ENCODE results near the gene GALNT3.

Gene GALNT3

DNA sequence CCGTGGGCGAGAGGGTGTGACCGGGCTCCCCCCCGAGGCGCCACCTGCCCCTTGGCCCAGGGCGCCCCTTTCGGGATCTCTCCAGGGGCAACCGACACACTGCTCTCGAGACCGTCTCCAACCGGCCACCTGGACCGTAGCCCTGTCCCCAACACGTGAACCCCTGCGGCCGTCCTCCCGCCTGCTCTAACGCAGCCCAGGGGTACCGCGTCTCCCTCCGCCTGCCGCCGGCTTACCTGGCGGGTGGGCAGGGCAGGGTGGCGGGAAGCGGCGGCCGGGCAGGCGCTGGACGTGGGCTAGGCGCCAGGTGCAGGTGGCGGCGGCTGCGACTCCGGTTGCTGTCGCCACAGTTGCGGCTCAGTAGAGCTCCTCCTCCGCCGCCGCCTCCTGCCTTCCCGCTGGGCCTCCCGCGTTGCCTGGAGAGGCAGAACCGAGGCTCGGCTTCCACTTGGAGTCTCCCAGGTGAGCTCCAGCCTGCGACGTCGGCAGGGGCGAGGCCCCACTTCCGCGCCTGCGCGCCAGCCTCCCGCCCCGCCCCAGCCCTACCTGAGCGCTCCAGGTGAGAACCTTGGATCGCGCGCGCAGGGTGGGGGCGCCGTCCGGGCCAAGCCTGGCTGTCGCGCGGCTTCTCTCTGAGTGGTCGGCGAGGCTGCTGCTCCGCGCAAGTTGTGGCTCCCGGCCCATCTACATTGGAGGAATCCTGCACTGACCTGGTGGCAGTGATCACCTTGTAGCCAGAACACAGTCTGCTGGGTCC, at the start of gene GALNT3:
Gene GALNT3, minus strand, starts transcription at position 469 of the 757 bp plus-strand sequence. CDS start 23,547 bp downstream, outside the sequence.
- DNase-seq: peak; percentile 53

DNA sequence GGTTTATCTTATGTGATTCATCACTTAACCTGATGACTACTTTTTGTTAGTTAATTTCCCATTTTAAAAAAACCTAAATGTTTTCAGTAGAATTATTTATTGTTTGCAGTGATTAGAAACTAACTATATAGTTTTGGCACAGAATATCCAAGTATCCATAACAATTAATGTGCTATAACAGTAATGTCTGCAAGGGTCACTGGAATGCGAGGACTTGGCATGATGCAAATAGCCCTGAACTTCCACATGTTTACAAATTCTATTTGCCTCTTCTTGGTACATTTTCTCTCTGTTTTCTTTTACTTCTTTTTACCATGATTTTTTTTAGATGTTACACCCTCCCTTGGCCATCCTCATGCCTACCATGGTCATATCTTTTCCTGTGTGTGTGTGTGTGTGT, 49.3 kb upstream of the GALNT3 start:
- no peak for DNase-seq

DNA sequence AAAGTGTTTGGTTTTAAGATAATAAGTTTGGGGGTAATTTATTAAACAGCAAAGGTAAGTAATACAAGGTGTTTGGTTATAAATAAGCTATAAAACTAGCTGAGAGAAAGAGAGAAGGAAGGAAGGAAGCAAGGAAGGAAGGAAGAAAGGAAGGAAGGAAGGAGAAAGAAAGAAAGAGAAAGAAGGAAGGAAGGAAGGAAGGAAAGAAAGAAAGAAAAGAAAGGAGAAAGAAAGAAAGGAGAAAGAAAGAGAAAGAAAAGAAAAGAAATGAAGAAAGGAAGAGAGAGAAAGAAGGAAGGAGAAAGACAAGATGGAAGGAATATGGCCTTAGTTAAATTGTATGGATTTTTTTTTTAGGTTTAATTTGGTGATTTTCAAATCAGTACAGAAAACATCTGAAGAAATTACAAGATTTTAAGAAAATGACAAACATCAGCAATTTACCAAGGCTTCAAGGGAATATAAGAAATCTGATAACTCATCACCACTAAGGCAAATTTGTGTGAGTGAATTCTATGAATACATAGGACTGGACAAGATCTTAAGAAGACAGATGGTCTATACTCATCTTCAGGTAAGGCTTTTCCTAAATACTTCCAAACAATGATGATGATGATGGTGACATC, 46.4 kb upstream of the GALNT3 start:
- no peak for DNase-seq

DNA sequence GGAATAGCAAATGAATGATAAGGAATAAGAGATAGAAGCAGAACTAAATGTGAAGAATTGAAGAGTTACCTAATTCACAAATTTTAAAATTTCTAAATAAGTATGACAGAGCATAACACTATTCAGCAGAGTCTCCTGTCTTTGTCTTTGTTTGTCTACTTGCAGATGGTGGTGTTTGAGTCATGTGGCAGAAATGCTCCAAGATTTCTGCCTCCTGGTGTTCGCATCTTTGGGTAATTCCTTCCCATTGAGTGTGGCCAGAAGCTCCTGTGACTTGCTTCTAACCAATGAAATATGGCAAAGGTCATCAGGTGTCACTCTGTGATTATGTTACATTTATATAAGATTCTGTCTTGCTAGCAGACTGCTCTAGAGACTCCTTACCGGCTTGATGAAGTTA, 45.6 kb upstream of the GALNT3 start:
- no peak for DNase-seq

DNA sequence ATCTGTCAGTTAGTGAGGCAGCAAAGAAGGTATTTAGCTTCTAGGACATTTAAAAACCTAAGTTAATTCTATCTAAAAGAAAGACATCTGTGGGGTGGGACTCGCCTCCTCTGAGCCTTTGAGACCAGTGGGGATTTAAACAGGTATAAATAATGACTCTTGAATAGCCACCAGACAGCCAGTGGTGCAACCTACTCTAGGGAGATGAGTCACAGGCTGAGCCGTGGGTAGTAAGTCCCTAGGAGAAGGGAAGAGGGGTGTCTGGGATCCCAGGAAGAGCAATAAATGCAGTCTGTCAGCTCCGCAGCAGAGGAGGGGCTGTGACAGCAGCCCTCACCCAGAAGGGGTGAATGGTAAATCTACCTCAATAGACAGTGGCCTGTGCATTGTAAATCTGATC, 43.1 kb upstream of the GALNT3 start:
- DNase-seq: no peak

DNA sequence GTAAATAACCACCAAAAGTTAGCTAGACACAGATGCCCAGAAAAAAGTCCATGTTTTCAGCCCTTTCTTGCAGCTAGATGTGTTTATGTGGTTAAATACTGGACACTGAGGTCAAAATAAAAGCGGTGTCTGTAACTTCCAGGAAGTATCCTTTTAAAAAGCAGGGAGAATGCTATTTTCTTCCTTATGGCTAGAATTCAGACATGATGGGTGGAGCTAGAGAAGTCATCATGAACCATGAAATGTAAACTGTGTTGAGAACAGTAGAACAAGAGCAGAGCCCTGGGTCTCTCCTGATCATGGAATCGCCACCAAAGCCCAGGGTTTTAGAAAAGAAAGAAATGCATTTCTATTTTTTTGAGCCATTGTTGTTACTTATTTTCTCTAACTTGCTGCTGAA, 41.3 kb upstream of the GALNT3 start:
- DNase-seq: no peak

DNA sequence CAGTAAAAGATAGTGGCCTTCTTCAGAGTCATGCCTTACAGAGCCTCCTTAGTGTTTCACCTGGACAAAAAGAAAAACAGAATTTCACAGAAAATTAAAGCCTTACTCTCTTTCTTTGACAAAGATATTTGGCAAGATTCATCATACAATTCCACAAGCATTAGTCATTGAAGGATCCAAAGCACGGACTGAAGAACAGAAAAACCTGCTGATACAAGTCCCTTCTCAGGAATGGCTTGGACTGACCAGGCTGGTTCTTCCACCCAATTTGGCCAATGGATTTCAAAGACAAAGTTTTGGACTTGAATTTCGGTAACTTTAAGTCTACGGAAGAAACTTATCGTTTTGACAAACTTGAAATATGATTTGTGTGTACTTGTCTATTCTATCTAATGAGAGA, 39.1 kb upstream of the GALNT3 start:
- DNase-seq: no peak

DNA sequence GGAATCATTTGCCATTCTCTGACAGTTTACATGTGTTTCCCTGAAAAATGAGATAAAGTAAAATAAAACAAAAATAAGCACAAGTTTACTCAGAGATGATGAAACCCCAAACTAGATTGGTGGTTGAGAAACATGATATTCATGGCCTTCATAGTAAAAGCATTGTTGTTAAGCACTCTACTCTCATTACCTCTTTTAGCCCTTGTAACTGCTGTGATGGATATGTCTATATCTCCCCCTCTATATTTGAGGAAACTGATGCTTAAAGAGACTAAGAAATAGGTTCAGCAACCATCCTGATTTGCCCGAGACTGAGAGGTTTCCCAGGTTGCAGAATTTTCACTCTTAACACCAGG, 33.9 kb upstream of the GALNT3 start:
- no peak for DNase-seq

DNA sequence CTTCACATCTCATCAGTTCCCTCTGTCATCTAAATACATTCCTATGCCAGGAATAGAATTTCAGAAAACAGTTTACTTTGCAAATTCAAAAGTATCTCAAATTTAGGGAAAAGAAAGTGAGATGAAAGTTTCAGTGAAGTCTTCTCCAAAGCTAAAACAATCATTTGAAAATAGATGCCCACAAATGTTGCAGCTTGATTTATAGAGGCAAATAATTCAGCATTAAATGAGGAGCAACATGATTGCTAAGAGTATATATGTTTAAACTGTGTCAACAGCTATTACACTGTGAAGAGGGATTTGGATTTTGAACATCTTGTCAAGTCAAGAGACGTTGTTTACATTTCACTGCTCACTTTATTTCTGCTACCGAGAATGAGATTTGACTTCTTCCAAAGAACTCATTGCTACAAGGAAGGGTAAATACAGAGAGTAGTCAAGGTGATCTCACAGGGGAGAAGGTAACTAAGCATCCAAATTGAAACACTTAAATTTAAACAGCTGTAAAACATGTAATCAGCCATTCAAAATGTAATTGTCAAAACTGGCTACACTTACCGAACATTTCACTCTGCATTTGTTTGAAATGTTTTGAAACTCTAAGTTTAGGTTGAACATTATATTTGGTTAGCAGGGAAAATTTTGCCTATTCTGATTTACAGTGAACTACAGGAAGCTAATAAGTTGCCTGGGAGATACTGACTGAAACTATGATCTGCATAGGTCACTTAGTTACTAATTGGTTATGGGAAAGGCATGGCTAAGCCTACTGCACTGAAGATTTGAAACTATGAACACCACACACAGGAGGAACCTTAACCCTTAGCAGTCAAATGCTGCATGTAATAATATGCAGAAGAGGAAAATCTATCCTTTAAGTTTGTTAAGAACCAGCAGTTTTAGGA, 33.2 kb upstream of the GALNT3 start:
- no peak for DNase-seq

DNA sequence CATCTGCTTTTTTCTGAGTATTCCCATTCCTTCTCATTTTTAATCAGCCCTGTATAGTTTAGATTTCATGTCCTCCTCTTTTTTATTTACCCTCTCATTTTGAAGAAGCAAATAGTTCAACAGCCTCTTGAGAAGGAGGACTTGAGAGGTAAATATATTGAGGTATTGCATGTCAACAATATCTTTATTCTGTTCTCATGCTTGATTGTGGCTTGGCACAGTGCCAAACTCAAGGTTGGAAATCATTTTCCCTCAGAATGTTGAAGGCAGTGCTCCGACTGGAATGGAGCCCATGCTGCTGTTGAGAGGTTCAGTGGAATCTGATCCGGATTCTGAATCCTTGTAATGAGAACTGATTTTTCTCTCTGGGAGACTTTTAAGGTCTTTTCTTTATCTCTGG, 31.0 kb upstream of the GALNT3 start:
- no peak for DNase-seq

DNA sequence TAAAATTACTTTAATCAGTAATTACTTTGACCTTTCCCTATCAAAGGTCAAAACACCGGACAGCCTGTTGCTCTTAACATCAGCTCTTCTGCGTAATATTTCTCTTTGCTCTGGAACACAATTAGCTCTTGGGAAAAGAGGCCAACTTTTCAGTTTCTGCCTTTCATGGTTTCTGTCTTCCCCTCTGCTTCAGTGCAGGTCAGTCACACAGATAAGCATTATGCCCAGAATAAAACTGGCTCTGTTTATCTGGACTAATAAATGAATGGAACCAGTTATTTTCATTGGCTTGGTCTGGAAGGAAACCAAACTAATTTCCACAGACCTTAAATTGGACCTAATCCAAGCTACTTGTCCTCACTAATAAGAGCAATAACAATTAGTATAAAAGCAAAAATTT, 26.2 kb upstream of the GALNT3 start:
- DNase-seq: no peak

DNA sequence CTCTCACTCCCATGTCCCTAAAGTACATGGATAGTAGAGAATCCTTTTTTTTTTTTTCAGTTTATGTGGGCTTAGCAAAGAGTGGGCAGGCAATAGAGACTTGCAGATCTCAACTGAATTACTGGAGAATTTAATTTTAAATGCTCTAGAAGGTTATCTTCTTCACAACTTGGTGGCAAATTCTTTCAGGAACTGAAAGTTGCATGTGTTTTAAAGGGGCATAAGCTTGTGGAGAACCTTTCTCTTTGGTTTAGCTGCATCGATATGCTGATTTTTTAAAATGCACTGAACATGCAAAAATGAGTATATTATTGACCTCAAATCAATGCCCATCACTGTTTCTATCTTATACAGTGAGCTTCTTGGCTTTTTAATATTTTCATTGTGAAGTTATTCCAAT, 24.9 kb upstream of the GALNT3 start:
- no peak for DNase-seq

DNA sequence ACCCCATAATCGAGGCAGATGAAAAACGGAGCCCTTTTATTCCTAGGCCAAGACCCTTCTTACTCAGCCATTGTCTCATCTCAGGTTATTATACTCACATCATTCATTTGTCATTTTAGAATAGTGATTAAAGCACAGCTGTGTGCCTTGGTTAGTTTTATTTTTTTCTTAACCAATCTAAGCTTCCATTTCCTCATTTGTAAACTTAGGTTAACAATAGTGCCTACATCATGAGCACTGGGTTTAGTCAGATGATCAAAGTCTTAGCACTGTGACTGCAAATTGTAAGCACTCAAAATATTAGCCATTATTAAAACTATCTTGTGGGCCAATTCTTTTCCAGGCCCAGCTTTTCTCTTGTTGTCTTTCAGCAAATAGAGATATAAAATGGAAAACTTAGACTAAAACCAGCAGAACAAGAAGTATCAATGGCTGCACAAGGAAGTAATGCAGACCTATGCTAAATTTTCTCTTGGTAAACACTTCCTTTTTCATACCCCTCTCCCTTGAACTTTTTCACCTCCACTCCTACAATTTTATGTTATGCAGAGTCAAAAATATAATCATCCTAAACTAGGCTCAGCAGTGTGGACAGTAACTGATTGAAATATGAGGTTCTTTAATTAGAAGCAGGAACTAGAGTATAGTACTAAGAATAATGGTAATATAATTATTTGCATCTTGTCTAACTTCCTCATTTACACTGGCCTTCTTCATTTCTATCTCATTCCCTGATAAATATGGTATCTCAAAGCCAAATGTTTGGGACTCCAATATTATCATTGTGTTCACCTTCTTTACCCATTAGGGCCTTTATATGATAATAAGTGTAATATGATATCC, 21.5 kb upstream of the GALNT3 start:
- DNase-seq: no peak

DNA sequence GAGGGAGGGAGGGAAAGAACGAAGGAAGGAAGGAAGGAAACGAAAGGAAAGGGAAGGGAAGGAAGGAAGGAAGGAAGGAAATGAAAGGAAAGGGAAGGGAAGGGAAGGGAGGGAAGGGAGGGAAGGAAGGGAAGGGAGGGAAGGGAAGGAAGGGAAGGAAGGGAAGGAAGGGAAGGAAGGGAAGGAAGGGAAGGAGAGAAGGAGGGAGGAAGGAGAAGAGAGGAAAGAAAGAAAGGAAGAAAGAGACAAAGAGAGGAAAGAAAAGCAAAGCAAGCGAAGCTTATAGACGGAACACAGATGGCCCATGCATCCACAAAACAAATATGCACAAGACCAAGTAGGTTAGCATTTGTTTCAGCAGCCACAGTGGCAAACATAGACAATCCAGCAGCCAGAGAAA, 20.4 kb upstream of the GALNT3 start:
- DNase-seq: no peak

DNA sequence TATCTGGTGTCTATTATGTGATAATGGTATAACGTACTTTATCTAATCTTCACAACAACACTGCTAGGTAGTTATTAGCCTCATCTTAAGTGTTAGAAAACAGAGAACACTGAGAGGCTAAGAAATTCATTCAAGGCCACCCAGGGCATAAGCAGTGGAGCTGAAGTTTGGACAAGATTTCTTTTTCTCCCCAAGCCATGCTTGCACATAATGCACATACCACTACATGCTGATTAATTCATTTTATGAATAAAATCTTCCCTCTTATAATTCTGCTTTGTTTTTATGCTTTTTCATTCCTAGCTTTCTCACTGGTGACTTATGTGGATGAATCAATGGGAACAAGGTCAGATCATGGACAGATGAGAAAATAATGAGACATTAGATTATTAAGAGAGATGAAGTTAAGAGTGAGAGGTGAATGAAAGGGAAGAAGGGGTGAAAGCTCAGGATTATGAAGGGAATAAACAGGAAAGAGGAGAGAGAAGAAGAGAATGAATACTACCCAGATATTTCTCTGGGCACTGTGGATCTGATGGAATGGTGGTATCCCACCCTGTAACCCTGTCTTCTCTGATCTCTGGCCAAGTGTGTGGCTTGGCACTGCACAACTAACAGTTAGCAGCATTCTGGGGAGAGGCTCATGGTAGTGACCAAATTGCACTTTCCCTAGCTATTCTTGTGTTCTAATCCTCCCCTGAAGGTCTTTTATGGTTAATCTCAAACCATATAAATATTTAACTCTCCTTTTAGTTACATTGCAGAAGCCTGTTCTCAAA, 17.7 kb upstream of the GALNT3 start:
- no peak for DNase-seq

DNA sequence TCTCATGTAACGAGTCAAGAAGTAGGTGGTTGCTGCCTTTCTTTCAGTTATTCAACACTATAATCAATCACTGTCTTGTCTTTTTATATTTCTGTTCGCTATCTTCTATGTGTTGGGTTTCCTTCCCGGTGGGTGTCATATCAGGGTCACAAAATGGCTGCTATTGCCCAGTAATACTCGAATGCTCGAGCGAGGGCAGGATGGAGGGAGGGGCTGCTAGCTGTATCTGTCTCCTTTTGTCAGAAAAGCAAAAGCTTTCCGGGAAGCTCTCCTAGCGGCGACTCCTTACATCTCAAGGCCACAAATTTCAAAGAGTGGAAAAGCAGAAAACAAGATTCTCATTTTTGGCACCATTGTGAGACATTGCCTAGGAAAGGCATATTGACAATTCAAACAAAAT, 16.4 kb upstream of the GALNT3 start:
- DNase-seq: no peak

DNA sequence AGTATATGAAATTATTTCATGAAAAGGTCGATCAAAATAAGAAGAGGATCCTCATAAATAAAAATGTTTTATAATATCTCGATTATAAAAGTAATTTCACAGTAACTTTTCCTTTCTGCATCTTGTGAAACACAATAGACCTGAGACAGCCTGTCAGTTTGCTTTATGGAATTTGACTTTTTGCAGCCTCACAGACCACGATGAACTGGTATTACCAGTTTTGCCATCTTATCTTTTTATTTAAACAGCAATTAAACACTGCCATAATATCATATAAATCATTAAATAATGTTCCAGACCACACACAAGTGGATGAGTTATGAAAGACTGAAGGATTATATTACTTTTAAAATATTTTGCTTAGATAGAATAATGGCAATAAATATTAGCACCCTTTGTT, 10.7 kb upstream of the GALNT3 start:
- DNase-seq: no peak

DNA sequence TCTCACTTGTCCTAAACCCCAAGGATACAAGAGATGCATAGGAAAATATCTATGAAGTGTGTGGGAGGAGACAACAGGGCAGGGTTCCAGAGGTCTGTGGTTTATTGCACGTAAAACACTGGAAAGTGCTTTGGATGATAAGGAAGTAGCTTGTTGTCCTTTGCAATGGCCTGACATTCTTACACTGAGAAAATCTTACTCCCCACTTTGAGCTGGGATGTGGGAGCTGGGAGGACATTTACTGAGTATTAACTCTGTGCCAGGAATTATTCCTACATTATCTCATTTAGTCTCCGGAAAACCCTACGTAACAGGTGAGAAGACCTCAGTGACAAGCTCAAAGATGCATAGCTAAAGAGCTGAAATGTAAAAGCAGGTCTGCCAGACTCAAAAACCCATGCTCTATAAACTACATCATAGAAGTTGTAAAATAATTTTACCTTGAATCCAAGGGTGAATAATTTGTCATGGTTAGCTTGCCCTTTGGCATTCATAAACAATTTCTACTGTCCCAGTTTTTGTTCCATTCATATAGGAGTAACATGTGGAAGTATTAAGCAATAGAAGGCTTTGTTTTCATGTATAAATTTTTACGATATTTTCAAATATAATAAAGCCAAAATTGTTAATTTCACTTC, 9.2 kb upstream of the GALNT3 start:
- DNase-seq: no peak

DNA sequence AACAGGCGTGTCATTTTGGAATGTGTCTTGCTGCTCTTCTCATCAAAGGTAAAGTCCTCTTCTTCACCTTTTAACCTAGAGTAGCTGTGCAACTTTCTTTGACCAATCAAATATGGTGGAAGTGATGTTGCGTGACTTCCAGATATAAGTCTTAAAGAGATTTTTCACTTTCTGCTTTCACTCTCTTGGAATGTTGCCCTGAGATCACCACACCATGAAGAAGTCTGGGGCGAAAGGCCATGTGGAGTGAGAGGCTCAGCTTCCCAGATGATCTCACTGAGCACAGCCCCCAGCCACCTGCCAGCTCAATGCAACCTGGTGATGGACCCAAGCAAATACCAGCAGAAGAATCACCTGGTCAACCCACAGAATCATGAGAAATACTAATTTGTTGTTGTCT, 7.1 kb upstream of the GALNT3 start:
- DNase-seq: no peak

DNA sequence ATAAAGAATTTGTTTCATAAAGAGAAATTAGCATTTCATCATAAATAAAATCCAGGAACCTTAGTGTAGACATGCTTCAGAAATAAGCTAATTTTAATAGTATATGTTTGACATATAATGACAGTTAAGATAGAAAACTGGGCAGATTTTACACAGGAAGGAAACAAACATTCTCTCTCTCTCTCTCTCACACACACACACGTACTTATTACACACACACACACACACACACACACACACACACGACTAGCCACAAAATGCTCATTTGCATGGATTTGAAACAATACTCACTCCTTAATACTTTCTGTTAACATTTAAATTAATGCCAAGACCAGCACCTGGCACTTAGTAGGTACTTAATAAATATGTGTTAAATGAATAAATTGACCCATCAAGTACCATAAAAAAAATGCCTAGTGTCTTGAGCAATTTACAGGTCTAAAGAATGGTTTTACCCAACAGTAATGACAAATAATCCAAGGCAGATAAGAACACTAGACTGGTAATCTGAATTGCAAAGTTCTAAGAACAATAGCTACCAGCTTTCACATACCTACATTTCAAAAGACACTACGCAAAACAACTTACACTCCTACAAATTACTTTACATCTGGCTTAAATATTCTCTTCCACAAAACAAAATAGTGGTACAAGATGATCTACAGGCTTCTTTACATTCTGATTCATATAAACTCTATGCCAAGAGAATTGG, 2.9 kb upstream of the GALNT3 start:
- DNase-seq: no peak

DNA sequence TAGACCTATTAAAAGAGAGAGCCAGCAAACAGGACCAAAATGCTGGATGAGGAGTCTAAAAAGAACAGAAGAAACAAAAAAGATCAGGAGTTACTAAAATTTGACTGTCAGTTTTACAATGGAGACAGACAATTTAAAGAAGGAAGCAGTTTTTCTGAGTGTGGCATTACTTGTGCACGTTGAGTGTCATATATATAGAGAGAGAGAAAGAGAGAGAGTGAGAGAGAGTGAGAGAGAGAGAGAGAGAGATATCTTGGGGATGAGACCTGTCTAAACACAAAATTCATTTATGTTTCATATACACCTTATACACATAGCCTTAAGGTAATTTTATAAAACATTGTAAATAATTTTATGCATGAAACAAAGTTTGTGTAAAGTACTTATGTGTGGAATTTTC, 2.1 kb upstream of the GALNT3 start:
- no peak for DNase-seq

Measured in activated T-cell treated with anti-CD3 and anti-CD28 coated beads, Interleukin-2, amount 50 U/mL, for 1 hour (primary cell).